NCI-H2196 (cell line): ENCODE measurements around the gene POFUT2.

Source experiments
- DNase-seq: peaks from one replicate; lab custom pipeline; 2025; ENCODE audit not compliant: unreplicated experiment; lab: John Stamatoyannopoulos, UW

Gene POFUT2

DNA sequence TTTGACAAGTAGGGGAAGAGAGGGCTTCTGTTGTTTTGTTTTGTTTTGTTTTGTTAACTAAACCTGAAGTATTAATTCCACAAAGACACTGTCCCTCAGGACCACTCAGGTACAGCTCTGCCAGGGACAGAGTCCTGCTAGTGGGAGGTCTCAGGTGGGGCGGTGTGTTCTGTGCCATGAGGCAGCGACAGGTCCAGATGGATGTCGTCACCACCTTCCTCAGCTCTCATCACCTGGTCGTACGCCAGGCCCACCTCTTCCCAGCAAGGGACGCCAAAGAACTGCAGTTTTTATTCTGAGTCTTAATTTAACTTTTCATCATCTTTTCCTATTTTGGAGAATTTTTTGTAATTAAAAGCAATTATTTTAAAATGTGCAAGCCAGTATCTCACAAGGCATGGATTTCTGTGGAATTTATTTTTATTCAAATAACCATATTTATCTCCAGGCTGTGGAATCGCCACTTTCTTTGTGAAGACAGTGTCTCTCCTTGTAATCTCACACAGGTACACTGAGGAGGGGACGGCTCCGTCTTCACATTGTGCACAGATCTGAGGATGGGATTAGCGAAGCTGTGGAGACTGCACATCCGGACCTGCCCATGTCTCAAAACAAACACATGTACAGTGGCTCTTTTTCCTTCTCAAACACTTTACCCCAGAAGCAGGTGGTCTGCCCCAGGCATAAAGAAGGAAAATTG, 62.5 kb downstream of the POFUT2 start:
- DNase-seq = no peak

DNA sequence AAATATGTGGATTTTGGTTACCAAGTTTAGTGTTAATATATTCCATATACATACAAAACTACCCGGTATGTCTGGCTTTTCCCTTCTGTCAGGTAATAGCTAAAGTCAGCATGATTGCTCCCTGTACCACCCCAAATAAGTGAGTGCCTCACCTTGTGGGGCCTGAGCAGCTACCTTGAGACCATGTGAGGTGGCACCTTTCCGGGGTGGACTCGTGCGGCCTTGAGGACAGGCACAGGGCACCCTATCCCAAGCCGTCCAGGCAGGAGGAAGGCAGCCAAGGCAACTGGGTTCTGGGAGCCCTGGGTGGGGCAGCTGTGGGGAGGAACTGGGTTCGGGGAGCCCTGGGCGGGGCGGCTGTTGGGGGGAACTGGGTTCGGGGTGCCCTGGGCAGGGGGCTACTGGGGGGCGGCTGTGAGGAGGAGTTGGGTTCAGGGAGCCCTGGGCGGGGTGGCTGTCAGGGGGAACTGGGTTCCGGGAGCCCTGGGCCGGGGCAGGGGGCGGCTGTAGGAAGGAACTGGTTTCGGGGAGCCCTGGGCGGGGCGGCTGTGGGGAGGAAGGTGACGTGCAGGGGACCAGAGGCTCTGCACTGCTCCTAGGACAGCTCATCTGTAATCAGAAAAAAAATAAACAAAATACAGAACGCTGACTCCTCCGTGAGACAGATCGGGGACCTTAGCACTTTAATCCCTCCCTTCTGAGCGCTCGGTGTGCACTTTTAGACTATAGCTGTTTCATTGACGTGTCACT, 63.3 kb downstream of the POFUT2 start:
- DNase-seq = no peak

DNA sequence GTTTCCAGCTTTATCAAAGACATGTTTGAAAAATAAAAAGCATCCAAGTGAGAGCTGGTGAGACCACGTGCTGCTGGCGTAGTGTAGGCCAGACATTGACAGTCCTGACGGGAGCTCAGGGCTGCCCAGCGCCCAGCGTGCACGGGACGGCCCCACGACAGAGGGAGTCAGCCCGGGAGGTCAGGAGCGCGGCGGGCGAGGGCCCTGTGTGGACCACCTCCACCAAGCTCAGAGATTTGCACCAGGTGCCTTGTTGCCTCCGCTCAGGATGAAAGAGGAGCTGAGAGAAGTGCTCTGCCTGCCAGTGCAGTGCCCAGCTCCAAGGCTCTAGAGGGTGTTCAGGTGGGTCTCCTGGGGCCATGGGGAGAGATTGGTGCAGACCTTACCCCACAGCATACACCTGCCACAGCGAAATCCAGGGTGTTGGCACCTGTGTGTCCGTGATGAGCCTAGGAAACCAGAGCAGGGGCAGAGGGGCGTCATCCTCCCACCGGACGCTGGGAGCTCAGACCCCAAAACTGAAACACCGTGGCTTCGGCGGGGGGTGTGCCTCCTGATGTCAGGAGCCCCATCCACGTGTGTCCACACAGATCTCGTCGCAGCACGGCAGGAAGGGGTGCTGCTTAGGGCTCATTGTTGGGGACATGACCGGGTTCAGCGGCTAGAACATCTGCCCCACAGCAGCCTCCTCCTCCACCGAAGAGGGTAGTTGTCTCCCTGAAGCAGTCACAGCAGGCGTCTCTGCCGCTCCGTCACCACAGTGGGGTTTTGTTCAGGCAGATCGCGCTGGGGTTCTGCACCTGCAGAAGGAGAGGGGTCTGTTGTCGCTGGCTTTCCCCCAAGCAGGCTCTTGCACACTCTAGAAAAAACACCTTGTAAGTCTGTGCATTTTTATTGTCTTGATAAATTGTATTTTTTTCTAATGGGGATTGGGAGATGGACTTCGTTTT, 64.2 kb downstream of the POFUT2 start:
- DNase-seq = no peak

DNA sequence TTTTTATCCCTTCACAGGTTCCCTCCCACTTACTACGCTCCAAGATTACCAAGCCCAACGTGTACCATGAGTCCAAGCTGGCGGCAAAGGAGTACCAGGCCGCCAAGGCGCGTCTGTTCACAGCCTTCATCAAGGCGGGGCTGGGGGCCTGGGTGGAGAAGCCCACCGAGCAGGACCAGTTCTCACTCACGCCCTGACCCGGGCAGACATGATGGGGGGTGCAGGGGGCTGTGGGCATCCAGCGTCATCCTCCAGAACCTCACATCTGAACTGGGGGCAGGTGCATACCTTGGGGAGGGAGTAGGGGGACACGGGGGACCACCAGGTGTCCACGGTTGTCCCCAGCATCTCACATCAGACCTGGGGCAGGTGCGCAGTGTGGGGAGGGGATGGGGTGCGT, 65.7 kb downstream of the POFUT2 start:
- no peak for DNase-seq

DNA sequence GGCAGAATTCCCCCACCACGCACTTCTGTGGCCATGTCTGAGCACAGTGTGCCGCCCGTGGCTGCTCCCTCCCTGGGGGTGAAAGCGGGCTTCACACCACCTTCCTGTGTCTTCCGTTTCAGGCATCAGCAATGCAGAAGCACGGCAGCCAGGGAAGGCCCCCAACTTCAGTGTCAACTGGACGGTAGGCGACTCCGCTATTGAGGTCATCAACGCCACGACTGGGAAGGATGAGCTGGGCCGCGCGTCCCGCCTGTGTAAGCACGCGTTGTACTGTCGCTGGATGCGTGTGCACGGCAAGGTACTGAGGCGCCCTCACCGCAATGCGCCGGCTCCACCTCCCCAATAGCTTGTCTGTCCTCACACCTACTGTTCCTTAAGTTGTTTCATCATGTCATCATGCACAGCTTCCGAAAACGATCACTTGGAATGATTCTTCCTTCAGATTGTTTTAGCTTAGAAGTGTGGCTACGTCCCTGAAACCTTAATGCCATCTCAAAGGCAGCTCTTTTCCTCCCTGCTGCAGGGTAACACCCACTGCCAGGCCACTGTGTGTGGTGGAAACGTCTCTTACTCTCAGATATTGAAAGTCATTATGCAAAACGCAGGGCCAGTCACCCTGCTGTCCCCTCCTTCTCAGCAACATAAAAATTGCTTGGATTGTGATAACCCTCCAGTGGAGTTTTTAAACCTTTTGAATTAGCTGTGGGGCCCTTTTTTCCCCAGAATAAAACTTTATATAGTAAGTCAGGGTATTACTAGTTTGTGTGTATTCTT, 66.8 kb downstream of the POFUT2 start:
- no peak for DNase-seq

DNA sequence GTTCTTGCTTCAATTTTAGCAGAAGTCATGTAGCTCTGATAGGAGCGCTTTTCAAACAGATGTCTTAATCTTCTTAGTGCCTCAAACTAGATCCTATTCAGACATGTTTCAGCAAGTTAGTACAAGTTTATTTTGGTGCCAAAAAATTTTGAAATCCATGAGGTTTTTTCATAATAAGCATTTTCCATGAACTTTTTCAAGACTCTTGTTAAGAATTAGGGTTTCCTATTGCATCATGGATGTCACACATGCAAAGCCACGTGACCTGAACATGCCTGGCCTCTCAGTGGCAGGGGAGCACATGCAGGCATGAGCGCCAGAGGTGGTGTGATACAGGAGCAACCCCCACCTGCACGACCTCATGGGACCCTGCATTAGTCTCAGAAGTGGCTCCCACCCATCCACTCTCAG, 67.6 kb downstream of the POFUT2 start:
- DNase-seq = no peak

DNA sequence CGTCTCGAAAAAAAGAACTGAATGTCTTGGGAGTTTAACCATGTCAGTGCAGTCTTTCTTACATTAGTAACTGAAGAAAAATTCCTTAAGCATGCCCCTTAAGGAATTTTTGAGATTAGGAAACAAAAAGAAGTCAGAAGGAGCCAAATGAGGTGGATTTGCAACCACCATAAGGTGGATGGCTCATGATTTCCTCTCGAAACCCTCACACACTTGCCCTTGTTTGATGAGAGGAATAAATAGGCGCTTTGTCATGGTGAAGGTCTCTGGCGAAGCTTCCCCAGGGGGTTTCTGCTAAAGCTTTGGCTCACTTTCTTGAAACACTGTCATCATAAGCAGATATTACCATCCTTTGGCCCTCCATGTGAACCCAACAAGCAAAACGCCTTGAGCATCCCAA, 68.2 kb downstream of the POFUT2 start:
- no peak for DNase-seq

DNA sequence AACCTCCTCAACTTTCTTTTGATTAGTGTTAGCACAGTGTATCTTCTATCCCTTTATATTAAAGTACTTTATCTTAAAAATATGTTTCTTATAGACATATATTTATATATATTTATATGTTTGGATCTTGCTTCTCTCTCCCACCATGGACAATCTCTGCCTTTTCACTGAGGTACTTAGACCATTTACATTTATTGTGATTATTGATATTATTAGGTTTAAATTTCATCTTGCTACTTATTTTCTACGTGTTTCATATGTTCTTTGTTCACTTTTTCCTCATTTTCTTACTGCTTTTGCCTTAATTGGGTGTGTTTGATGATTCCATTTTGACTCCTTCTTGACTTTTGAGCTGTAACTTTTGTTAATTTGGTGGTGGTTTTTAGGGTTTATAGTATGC, 70.7 kb downstream of the POFUT2 start:
- no peak for DNase-seq

DNA sequence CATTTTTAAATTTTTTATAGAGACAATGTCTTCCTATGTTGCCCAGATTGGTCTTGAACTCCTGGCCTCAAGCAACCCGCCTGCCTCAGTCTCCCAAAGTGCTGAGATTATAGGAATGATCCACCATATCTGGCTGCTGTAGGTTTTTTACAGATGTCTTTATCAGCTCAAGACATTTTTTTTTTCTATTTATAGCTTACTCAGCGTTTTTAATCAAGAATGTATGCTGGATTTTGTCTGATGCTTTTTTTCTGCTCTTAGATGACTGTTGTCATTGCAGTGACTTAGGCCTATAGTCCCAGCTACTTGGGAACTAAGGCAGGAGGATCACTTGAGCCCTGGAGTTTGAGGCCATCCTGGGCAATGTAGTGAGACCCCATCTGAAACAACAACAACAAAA, 72.5 kb downstream of the POFUT2 start:
- no peak for DNase-seq
